Trophoblast cell (in vitro differentiated cells and primary cell): ENCODE results near the gene IL20.

Experiments
- DNase-seq, 2 donors: peaks; one replicate each; pipeline ENCODE4 v3.0.0-alpha.2; 2016
- H2AFZ ChIP-seq: 2 replicates; pipeline ENCODE4 v1.6.1; 2013; ENCODE audit warnings: low read length, moderate library complexity, mild to moderate bottlenecking; ENCODE audit not compliant: insufficient read depth, poor library complexity
- H2AK5ac ChIP-seq: 2 replicates; pipeline ENCODE4 v1.6.1; 2013; ENCODE audit warnings: mild to moderate bottlenecking, low read length
- H2BK120ac ChIP-seq: 2 replicates; pipeline ENCODE4 v1.6.1; 2013; ENCODE audit warnings: low read length, mild to moderate bottlenecking, moderate library complexity; ENCODE audit not compliant: insufficient read depth, poor library complexity
- H2BK12ac ChIP-seq: 2 replicates; pipeline ENCODE4 v1.6.1; 2013; ENCODE audit warnings: mild to moderate bottlenecking, low read length, moderate library complexity
- H2BK5ac ChIP-seq: 2 replicates; pipeline ENCODE4 v1.6.1; 2013; ENCODE audit warnings: low read length, low read depth, moderate library complexity, mild to moderate bottlenecking; ENCODE audit not compliant: poor library complexity
- H3K14ac ChIP-seq: 2 replicates; pipeline ENCODE4 v1.6.1; 2013; ENCODE audit warnings: mild to moderate bottlenecking, low read length
- H3K18ac ChIP-seq: 2 replicates; pipeline ENCODE4 v1.6.1; 2013; ENCODE audit warnings: mild to moderate bottlenecking, low read length
- H3K23ac ChIP-seq: 2 replicates; pipeline ENCODE4 v1.6.1; 2013; ENCODE audit warnings: low read length
- H3K27ac ChIP-seq: 2 replicates; pipeline ENCODE4 v1.5.1; 2013; ENCODE audit warnings: low read depth, mild to moderate bottlenecking, inconsistent platforms, low read length, moderate library complexity
- H3K27me3 ChIP-seq: 2 replicates; pipeline ENCODE4 v1.6.1; 2013; ENCODE audit warnings: inconsistent platforms, mild to moderate bottlenecking, low read length, moderate library complexity; ENCODE audit not compliant: insufficient read depth
- H3K36me3 ChIP-seq, 2 experiments: 1 replicate in 1 of 2; 2 replicates in 1 of 2; pipeline ENCODE4 v1.6.1; 2013; ENCODE audit warnings: low read length in 2 of 2, mild to moderate bottlenecking in 2 of 2, moderate library complexity in 1 of 2; ENCODE audit not compliant: insufficient read depth in 2 of 2, control insufficient read depth in 1 of 2
- H3K4ac ChIP-seq: 2 replicates; pipeline ENCODE4 v1.6.1; 2013; ENCODE audit warnings: low read depth, mild to moderate bottlenecking, low read length, moderate library complexity
- H3K4me1 ChIP-seq, 2 experiments: 1 replicate in 1 of 2; 2 replicates in 1 of 2; pipeline ENCODE4 v1.6.1; 2013; ENCODE audit warnings: low read length in 2 of 2, mild to moderate bottlenecking in 2 of 2, moderate library complexity in 1 of 2; ENCODE audit not compliant: insufficient read depth in 2 of 2, control insufficient read depth in 1 of 2
- H3K4me2 ChIP-seq: 2 replicates; pipeline ENCODE4 v1.6.1; 2013; ENCODE audit warnings: inconsistent platforms, mild to moderate bottlenecking, low read length, moderate library complexity
- H3K4me3 ChIP-seq: 2 replicates; pipeline ENCODE4 v1.5.1; 2013; ENCODE audit warnings: mild to moderate bottlenecking, low read depth, low read length, inconsistent platforms
- H3K79me1 ChIP-seq: one replicate; pipeline ENCODE4 v1.6.1; 2013; ENCODE audit warnings: low read length
- H3K79me2 ChIP-seq: 2 replicates; pipeline ENCODE4 v1.6.1; 2013; ENCODE audit warnings: low read length, mild to moderate bottlenecking; ENCODE audit not compliant: control insufficient read depth, insufficient read depth, poor library complexity
- H3K9ac ChIP-seq: 2 replicates; pipeline ENCODE4 v1.6.1; 2013; ENCODE audit warnings: mild to moderate bottlenecking, low read length
- H3K9me3 ChIP-seq: 2 replicates; pipeline ENCODE4 v1.6.1; 2013; ENCODE audit warnings: low read depth, mild to moderate bottlenecking, control low read depth, inconsistent platforms, low read length; ENCODE audit not compliant: insufficient read depth
- H4K12ac ChIP-seq: 2 replicates; pipeline ENCODE4 v1.6.1; 2013; ENCODE audit warnings: low read depth, mild to moderate bottlenecking, low read length, moderate library complexity
- H4K8ac ChIP-seq: 2 replicates; pipeline ENCODE4 v1.6.1; 2013; ENCODE audit warnings: low read depth, mild to moderate bottlenecking, low read length, moderate library complexity
- H4K91ac ChIP-seq: one replicate; pipeline ENCODE4 v1.6.1; 2013; ENCODE audit warnings: low read depth, mild to moderate bottlenecking, low read length, moderate library complexity
- WGBS: extraction: QIAGEN DNeasy Blood & Tissue Kit; methylation state at CpG from one replicate; pipeline ENCODE4 v1.1.7; 2013; ENCODE audit warnings: missing lambda C conversion rate; ENCODE audit not compliant: insufficient read length, insufficient coverage; ENCODE audit errors: extremely low coverage; 5-methylcytosine and 5-hydroxymethylcytosine counted together

IL20 gene

GRCh38 chr1:206916000-206916709, 50.7 kb downstream of the IL20 start:
- Histone ChIP-seq H3K14ac (no peak overlapping the region), H3K4ac (no peak overlapping the region), H4K12ac (no peak overlapping the region), H3K18ac (no peak overlapping the region), H3K23ac (no peak overlapping the region), H3K4me2 (no peak overlapping the region), H2BK5ac (no peak overlapping the region), H3K79me1 (no peaks in the 10 kb centered on the region), H3K9me3 (no peaks in the 10 kb centered on the region), H3K27me3 (no peaks in the 10 kb centered on the region), H2BK12ac (no peak overlapping the region), H3K27ac (no peak overlapping the region), H3K9ac (no peak overlapping the region), H2AFZ (no peak overlapping the region), H2BK120ac (no peak overlapping the region), H3K4me3 (no peak overlapping the region), H3K36me3 (no peaks in the 10 kb centered on the region), H4K91ac (no peak overlapping the region), H2AK5ac (no peak overlapping the region), H3K79me2 (no peaks in the 10 kb centered on the region), H3K4me1 (no peaks in the 10 kb centered on the region), H4K8ac (no peak overlapping the region)
- no peak for DNase-seq
- WGBS: no CpG with 5 or more reads among the region's 8 CpGs

GRCh38 chr1:206918076-206918475, 52.7 kb downstream of the IL20 start:
- no peak overlapping the region for H3K27ac ChIP-seq
- H3K23ac ChIP-seq: no peak overlapping the region
- H4K91ac ChIP-seq: no peak overlapping the region
- H3K9ac ChIP-seq: no peak overlapping the region
- H3K4me2 ChIP-seq: no peak overlapping the region
- H3K36me3 ChIP-seq: no peaks in the 10 kb centered on the region
- H4K8ac ChIP-seq: no peak overlapping the region
- no peak overlapping the region for H2AK5ac ChIP-seq
- no peaks in the 10 kb centered on the region for H3K79me2 ChIP-seq
- H2BK5ac ChIP-seq: no peak overlapping the region
- no peak overlapping the region for H3K18ac ChIP-seq
- no peak overlapping the region for H2AFZ ChIP-seq
- H3K4ac ChIP-seq: no peak overlapping the region
- H2BK120ac ChIP-seq: no peak overlapping the region
- no peaks in the 10 kb centered on the region for H3K4me1 ChIP-seq
- no peak overlapping the region for H2BK12ac ChIP-seq
- H3K9me3 ChIP-seq: peaks cover 1% of the 10 kb centered on the region
- no peak overlapping the region for H4K12ac ChIP-seq
- no peak overlapping the region for H3K4me3 ChIP-seq
- H3K14ac ChIP-seq: no peak overlapping the region
- no peaks in the 10 kb centered on the region for H3K79me1 ChIP-seq
- no peaks in the 10 kb centered on the region for H3K27me3 ChIP-seq
- WGBS: no CpG with 5 or more reads among the region's 3 CpGs
- no peak for DNase-seq
